Heart left ventricle (tissue), 13 donors: ENCODE results near the gene YDJC.

ENCODE experiments used
- CTCF ChIP-seq, 12 donors: fragments of 200-600 bp; sonication (generic) in 4 of 12; IDR thresholded peaks; one replicate each; pipeline versions ENCODE4 v1.5.0 to v1.8.0; 2018 to 2022; ENCODE audit warnings: antibody characterized with exemption in 12 of 12, mild to moderate bottlenecking in 5 of 12
- POLR2A ChIP-seq, 2 donors: fragments of 450-650 bp; IDR thresholded peaks; one replicate each; pipeline ENCODE4 v1.6.1; 2017; ENCODE audit warnings: antibody characterized with exemption in 2 of 2, mild to moderate bottlenecking in 2 of 2, moderate library complexity in 2 of 2
- donor health status: ischemic (EF 13 %, LVEDD 7.1; RV severe dilation, severe dysfunction).
- donor health status: DM: no; HTN: yes; CAD: no.
- donor health status: DM: no; HTN: no; CAD: no.
- donor health status: ischemic (EF 25% LVEDD 6.9; RV normal size, moderate dysfunction).
- donor health status: ischemic (EF 25% LVEDD 5.7; RV mildly dilated, moderate dysfunction).
- donor health status: ischemic (EF 35%, LVEDD 5.7; RV mildly dilated, moderate dysfunction).
- donor health status: nonischemic (EF 11% LVEDD 7.7; RV severe dilation, severe dysfunction).
- donor health status: DM: yes; HTN: yes; CAD: no.
- donor health status: PGD.
- donor health status: ischemic (EF 29% LVEDD 5.4; RV normal size, mild dysfunction).
- donor health status: nonischemic (EF 23%, LVEDD 6.1; RV moderate dilation, normal function).

DNA sequence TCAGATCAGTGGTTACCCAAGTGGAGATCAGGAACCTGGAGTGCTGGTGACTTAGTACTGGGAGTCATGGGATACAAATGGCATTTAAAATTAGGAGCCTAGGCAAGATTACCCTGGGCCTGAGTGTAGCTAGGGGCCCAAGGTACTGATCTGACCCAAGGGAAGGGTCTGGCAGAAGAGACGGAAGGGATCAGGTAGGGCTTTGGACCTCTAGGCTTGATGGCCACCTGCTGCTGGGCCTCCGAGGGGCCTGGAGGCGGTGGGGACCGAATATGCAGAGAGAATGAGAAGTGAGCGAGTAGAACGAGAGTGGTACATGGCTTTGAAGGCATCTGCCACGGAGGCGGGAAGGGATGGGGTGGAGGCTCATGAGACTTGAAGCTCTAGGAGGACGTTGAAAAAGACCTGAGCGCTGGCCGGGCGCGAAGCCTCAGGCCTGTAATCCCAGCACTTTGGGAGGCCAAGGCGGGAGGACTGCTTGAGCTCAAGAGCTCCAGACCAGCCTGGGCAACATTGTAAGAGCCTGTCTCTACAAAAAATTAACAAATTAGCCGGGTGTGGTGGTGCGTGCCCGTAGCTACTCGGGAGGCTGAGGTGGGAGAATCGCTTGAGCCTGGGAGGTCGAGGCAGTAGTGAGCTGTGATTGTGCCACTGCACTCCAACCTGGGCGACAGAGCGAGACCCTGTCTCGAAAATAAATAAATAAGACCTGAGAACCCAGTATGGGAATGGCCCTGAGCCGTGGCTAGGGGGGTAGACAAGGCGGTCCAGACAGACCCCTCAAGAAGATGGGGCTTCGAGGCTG is 35.4 kb upstream of the YDJC start:
- no peak for TF ChIP-seq POLR2A (IDR thresholded peaks at IDR 0.05)
- TF ChIP-seq CTCF (IDR thresholded peaks at IDR 0.05) = no peak
